ENCODE results near the gene CSRNP3.
"Not testable (repeated sequence)": the region's sequence is repeated elsewhere in the genome, so short reads cannot be mapped to it uniquely, and the experiment has no call there.

The CSRNP3 gene

GRCh38 chr2:165662720-165663119, 193.2 kb downstream of the CSRNP3 start:
- no peak for TF ChIP-seq GATA1 (IDR thresholded peaks at IDR 0.05; ENCODE audit: low read depth, low read length)
- TF ChIP-seq POLR2A (IDR thresholded peaks at IDR 0.05; ENCODE audit: low read length) = no peak
- DNase-seq = no peak

DNA sequence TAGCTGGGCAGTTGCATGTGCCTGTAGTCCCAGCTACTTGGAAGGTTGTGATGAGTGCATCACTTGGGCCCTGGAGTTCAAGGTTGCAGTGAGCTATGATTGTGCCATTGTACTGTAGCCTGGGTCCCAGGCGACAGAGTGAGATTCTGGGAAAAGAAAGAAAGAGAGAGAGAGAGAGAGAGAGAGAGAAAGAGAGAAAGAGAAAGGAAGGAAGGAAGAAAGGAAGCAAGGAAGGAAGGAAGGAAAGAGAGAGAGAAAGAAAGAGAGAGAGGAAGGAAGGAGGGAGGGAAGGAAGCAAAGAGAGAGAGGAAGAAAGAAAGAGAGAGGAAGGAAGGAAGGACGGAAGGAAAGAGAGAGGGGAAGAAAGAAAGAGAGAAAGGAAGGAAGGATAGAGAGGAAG, 196.1 kb downstream of the CSRNP3 start:
- no peak for TF ChIP-seq GATA1 (IDR thresholded peaks at IDR 0.05; ENCODE audit: low read depth, low read length)
- no peak for TF ChIP-seq POLR2A (IDR thresholded peaks at IDR 0.05; ENCODE audit: low read length)
- no peak for DNase-seq

GRCh38 chr2:165666073-165666472, 196.6 kb downstream of the CSRNP3 start:
- DNase-seq = not testable (repeated sequence)

DNA sequence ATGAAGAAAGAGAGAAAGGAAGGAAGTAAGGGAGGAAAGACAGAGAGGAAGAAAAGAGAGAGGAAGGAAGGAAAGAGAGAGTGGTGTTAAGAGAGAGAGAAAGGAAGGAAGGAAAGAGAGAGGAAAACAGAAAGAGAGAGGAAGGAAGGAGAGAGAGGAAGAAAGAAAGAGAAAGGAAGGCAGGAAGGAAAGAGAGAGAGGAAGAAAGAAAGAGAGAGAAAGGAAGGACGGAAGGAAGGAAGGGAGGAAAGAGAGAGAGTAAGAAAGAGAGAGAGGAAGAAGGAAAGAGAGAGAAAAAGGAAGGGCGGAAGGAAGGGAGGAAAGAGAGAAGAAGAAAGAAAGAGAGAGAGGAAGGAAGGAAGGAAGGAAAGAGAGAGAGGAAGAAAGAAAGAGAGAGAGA, 197.1 kb downstream of the CSRNP3 start:
- TF ChIP-seq POLR2A (IDR thresholded peaks at IDR 0.05; ENCODE audit: low read length) (no peak), GATA1 (IDR thresholded peaks at IDR 0.05; ENCODE audit: low read depth, low read length) (no peak)
- no peak for DNase-seq

DNA sequence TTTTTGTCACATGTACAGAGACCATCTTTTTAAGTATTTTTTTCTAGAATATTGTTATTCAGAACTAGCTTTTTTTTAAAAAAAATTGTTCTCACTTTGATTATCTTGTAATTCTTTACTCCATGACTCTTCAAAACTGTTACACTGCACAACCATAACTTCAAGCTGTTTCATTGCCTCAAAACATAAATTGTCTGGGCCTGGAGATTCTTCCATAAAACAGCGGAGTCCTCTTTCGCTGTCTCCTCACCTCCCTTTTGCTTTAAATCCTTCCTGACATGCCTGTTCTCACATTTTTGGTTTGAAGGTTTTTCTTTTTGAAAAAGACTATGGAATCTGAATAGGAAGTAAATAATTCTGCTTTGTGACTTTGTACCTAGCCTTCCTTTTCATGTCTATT, 197.9 kb downstream of the CSRNP3 start:
- no peak for TF ChIP-seq POLR2A (IDR thresholded peaks at IDR 0.05; ENCODE audit: low read length)
- no peak for TF ChIP-seq GATA1 (IDR thresholded peaks at IDR 0.05; ENCODE audit: low read depth, low read length)
- no peak for DNase-seq

GRCh38 chr2:165674780-165675179, 205.3 kb downstream of the CSRNP3 start:
- DNase-seq = no peak
- no peak for TF ChIP-seq POLR2A (IDR thresholded peaks at IDR 0.05; ENCODE audit: low read length)
- TF ChIP-seq GATA1 (IDR thresholded peaks at IDR 0.05; ENCODE audit: low read depth, low read length) = no peak

DNA sequence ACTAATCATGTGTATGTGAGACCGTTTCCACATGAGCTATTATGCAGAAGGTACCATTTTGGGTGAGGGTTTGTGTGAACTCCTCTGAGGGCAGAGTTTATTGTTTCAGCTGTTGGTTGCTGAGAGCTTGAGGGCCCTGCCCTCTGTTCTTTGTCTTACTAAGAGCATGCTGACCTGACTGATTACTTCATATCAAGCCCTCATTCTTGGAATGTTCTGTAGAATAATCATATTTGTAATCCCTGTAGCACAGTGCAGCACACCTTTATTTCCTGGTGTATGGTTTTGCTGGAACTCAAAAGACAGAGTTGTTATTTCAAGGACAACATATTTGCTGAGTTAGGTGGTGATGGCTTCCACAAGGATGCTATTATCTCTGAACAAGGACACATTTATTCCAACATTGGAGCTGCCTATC, 206.1 kb downstream of the CSRNP3 start:
- TF ChIP-seq GATA1 (IDR thresholded peaks at IDR 0.05; ENCODE audit: low read depth, low read length) = no peak
- TF ChIP-seq POLR2A (IDR thresholded peaks at IDR 0.05; ENCODE audit: low read length) = no peak
- no peak for DNase-seq

- TF ChIP-seq GATA1 (IDR thresholded peaks at IDR 0.05; ENCODE audit: low read depth, low read length) (no peak), POLR2A (IDR thresholded peaks at IDR 0.05; ENCODE audit: low read length) (no peak)
- no peak for DNase-seq
Measured at GRCh38 chr2:165678882-165679281, 209.4 kb downstream of the CSRNP3 start.

DNA sequence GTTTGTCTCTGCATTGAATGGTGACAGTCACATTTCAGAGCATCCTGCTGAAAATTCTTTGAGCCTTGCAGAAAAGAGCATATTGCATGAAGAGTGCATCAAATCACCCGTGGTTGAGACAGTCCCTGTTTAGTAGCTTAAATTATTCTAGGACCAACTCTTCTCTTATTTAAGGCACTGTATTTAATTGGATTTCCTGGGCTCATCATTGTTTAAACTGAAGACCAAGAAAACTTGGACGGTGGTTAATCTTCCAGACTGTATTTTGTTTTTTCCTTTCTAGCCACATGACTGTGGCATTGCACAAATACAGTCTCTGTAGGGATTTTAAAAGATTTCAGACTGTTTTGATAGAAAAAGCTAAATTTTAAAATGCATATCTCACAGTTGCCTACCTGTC, 210.1 kb downstream of the CSRNP3 start:
- no peak for DNase-seq
- no peak for TF ChIP-seq POLR2A (IDR thresholded peaks at IDR 0.05; ENCODE audit: low read length)
- no peak for TF ChIP-seq GATA1 (IDR thresholded peaks at IDR 0.05; ENCODE audit: low read depth, low read length)

- no peak for DNase-seq
- TF ChIP-seq POLR2A (IDR thresholded peaks at IDR 0.05; ENCODE audit: low read length) = no peak
- TF ChIP-seq GATA1 (IDR thresholded peaks at IDR 0.05; ENCODE audit: low read depth, low read length) = no peak
Measured at GRCh38 chr2:165681841-165682240, 212.3 kb downstream of the CSRNP3 start.

DNA sequence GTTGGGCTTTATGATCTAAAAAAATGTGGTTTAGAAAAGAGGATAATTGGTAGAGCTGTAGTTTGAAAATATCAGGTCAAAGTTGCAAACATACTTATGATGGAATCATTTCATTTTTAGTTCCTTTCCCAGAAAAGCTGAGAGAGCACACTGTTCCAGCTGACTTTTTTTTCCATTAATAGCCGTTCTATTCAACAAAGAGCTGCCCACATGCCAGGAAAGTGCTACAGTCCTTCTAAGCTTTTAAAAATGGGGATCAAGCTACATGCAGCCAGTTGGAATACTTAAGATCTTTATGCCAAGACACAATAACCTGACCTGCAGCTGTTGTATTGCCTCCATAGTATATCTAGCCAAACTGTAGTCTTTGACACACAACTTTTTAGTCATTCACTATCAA, 213.0 kb downstream of the CSRNP3 start:
- TF ChIP-seq POLR2A (IDR thresholded peaks at IDR 0.05; ENCODE audit: low read length) (no peak), GATA1 (IDR thresholded peaks at IDR 0.05; ENCODE audit: low read depth, low read length) (no peak)
- no peak for DNase-seq

GRCh38 chr2:165686800-165687199, 217.3 kb downstream of the CSRNP3 start:
- no peak for DNase-seq
- TF ChIP-seq GATA1 (IDR thresholded peaks at IDR 0.05; ENCODE audit: low read depth, low read length) = no peak
- TF ChIP-seq POLR2A (IDR thresholded peaks at IDR 0.05; ENCODE audit: low read length) = no peak

GRCh38 chr2:165687426-165688002, 218.0 kb downstream of the CSRNP3 start:
- DNase-seq = no peak
- TF ChIP-seq POLR2A (IDR thresholded peaks at IDR 0.05; ENCODE audit: low read length) (no peak), GATA1 (IDR thresholded peaks at IDR 0.05; ENCODE audit: low read depth, low read length) (no peak)

DNA sequence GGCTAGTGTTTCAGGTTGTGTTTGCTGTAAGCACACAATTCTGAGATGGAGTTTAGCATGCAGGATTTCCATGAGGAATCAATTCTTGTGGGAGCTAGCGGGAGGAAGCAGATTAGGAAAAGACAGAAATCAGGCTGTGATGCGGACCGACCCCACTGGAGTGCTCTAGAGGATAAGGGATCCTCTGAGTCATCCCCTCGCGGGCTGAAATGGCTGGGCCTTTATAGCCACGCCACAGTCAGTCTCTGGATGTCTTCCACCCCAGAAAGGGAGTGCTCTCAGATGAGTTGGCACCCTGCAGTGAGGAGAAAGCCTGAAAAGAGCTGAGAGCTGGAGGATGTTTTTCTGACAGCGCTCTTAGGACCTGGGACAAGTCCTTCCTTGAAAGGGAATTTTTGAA, 222.1 kb downstream of the CSRNP3 start:
- no peak for DNase-seq
- no peak for TF ChIP-seq POLR2A (IDR thresholded peaks at IDR 0.05; ENCODE audit: low read length)
- no peak for TF ChIP-seq GATA1 (IDR thresholded peaks at IDR 0.05; ENCODE audit: low read depth, low read length)

- TF ChIP-seq POLR2A (IDR thresholded peaks at IDR 0.05; ENCODE audit: low read length) = no peak
- TF ChIP-seq GATA1 (IDR thresholded peaks at IDR 0.05; ENCODE audit: low read depth, low read length) = no peak
Measured at GRCh38 chr2:165692906-165693305, 223.4 kb downstream of the CSRNP3 start.

GRCh38 chr2:165693838-165694237, 224.3 kb downstream of the CSRNP3 start:
- no peak for DNase-seq
- no peak for TF ChIP-seq POLR2A (IDR thresholded peaks at IDR 0.05; ENCODE audit: low read length)
- no peak for TF ChIP-seq GATA1 (IDR thresholded peaks at IDR 0.05; ENCODE audit: low read depth, low read length)

More at GRCh38 chr2:165692906-165693305, 223.4 kb downstream of the CSRNP3 start:
- no peak for DNase-seq

All from erythroblast (primary cell).